Left cardiac atrium (tissue), 4 donors: ENCODE data around the gene TATDN3. TPM values are rescaled to one million over a fixed set of nuclear protein-coding genes. Genes with fewer than 3 reads are reported as not detected.
A peak's percentile ranks its signal among the peaks of the same experiment; 100 is the strongest.
"Not testable (repeated sequence)": the region's sequence is repeated elsewhere in the genome, so short reads cannot be mapped to it uniquely, and the experiment has no call there.

ENCODE experiments used
- ATAC-seq, 2 donors: fragments of 200-7000 bp; cut with Tn5 transposase; one replicate each; pipeline ENCODE4 v1.9.1; 2020; ENCODE audit warnings: mild to moderate bottlenecking in 2 of 2, moderate library complexity in 2 of 2
- DNase-seq: peaks from one replicate; pipeline ENCODE4 v3.0.0-alpha.2; 2020
- intact Hi-C, 2 donors: fragments of 100-400 bp; cut with DNase I; formaldehyde crosslinking; loops; one replicate each; pipeline versions ENCODE4 v1.14.1 to v1.15.1; 2022 to 2023
- total RNA-seq, 2 donors: library from RNA; stranded (reverse); fragmentation: NEBNext Ultra II Directional; extraction: Animal tissue kit (Norgen Biotek cat#: 25700); gene quantifications; one replicate each; pipeline ENCODE4 v1.2.1, GENCODE V29; 2021
- donor health status: DM: no; HTN: yes; CAD: no.
- donor health status: DM: no; HTN: yes; CAD: no; lungs with severe emphysema.
- donor health status: DM: yes; HTN: yes; CAD: no.
- donor health status: Dilated cardiomyopathy.

TATDN3 gene
- total RNA-seq, 2 donors from 2014 or later, result 18.8 to 22.1 TPM

DNA sequence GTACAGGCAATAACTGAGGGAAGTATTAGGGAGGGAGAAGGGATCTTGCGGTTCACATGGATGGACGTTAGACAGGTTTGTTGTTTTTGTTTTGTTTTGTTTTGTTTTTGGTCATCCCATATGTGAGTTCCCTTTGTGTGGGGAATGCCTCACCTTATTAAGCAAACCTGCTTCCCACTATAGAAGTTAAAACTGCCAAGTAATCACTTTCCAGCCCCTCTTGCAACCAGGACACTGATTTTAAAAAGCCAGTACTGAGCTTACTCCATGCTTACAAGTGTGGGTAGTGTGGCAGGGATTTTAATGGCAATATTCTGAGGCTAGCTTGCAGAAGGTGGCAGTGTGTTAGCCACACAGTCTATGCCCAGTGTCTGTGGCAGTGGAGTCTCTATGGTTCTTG is 29.3 kb downstream of the TATDN3 start:
- no peak for ATAC-seq
- DNase-seq, result no peak
- intact Hi-C loops, result no loop called here

DNA sequence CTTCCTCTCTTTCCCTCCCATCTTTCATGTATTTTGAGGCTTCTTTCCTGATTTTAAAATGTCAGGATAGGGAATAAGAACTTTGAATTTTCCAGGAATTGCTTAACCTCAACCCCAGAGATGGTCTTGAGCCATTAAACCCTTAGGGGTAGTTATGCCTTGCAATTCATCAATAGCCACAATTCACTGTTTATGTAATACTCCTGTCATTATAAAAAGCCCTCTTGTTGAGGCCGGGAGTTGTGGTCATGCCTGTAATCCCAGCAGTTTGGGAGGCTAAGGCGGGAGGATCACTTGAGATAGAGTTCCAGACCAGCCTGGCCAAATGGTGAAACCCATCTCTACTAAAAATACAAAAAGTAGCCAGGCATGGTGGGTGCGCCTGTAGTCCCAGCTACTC is 31.3 kb downstream of the TATDN3 start:
- intact Hi-C loops, result no loop called here
- no peak for DNase-seq
- no peak for ATAC-seq

DNA sequence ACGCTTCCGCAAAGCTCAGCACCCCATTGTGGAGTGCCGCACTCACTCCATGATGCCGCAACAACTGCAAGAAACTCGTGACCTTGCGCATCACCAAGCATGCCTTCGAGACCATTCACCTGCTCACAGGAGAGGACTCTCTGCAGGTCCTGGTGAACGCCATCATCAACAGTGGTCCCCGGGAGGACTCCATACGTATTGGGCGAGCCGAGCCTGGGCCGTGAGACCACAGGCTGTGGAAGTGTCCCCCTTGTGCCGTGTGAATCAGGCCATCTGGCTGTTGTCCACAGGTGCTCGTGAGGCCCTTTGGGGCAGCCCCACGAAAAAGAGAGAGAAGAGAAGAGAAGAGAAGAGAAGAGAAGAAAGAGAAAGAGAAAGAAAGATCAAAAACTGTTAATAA is 32.5 kb downstream of the TATDN3 start:
- intact Hi-C loops, result no loop called here
- no peak for ATAC-seq

DNA sequence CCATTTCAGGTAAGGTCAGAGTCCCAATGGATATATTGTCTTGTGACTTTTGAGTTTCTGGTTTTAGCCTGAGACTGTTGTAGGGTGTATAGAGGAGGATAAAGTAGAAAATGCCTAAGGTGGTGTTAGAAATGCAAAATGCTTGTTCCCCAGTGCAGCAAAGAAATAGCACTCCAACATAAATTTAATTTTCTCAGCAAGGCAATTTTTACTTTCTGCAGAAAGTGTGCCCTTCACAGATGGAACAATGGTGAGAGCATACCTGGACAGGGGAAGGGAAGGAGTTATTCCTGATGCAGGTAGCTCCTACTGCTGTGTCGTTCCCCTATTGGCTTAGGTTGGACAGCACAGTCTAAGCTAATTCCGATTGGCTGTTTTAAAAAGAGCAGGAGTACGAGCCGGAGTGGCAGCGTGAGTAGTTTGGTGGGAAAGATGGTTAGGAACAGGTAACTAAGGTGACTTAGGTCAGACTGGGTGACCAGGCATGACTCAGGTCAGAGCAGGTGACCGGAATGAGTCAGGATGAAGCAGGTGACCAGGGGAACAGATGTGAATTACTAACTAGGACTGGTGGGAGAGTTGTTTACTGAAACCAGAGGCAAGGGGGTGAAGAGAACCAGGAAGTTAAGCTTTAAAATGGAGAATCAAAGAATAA is 34.2 kb downstream of the TATDN3 start:
- ATAC-seq (no peak), DNase-seq (no peak)
- intact Hi-C loops, result no loop called here

More for the DNA sequence above, 32.5 kb downstream of the TATDN3 start:
- DNase-seq, result no peak

- DNase-seq, result no peak
- intact Hi-C loops, result no loop called here
- ATAC-seq, result no peak
These were observed 35.6 kb downstream of the TATDN3 start for GRCh38 chr1:212827171-212827776.

GRCh38 chr1:212827831-212828278 is 36.2 kb downstream of the TATDN3 start:
- ATAC-seq, result no peak
- no peak for DNase-seq
- intact Hi-C loops, result no loop called here

DNA sequence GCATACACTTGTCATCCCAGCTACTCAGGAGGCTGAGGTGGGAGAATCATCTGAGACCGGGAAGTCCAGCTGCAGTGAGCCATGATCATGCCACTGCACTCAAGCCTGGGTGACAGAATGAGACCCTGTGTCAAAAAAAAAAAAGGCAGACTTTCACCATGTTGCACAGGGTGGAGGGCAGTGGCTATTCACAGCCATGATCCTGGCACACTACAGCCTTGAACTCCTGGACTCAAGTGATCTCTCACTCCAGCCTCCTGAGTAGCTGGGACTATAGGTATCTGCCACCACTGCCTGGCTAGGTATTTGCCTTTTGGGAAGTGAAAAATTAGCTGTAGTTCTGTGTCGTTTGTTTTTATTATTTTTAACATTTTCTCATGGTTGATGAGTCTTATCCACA is 36.7 kb downstream of the TATDN3 start:
- DNase-seq (no peak), ATAC-seq (no peak)
- intact Hi-C loops, result no loop called here

- intact Hi-C loops, ATAC-seq, DNase-seq: not testable (repeated sequence)
These were observed 41.8 kb downstream of the TATDN3 start for GRCh38 chr1:212833211-212834207.

DNA sequence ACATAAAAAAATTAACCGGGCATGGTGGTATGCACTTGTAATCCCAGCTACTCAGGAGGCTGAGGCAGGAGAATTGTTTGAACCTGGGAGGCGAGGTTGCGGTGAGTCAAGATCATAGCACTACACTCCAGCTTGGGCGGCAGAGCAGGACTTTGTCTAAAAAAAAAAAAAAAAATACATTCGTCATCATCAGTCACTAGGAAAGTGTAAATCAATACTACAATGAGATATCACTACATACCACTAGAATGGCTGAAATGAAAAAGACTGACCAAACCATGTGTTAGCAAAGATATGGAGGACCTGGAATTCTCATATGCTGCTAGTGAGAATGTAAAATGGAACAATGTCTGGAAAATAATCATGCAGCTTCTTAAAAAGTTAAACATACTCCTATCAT is 46.5 kb downstream of the TATDN3 start:
- no peak for ATAC-seq
- intact Hi-C loops, result no loop called here
- no peak for DNase-seq

DNA sequence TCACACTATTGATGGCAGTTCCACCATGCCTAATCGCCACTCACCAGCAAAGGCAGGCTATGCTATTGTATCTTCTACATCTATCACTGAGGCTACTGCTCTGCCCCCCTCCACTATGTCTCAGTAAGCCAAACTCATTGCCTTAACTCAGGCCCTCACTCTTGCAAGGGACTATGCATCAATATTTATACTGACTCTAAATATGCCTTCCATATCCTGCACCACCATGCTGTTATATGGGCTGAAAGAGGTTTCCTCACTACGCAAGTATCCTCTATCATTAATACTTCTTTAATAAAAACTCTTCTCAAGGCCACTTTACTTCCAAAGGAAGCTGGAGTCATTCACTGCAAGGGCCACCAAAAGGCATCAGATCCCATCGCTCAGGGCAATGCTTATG is 52.8 kb downstream of the TATDN3 start:
- DNase-seq, ATAC-seq, intact Hi-C loops: not testable (repeated sequence)

GRCh38 chr1:212847549-212847948 is 55.9 kb downstream of the TATDN3 start, which contains the start of gene SPATA45:
SPATA45 (minus strand) TSS chr1:212847649; CDS start chr1:212836149, 11,500 bp downstream.
- intact Hi-C loops, result no loop called here
- ATAC-seq, result no peak

GRCh38 chr1:212852105-212852688 is 60.5 kb downstream of the TATDN3 start:
- no peak for DNase-seq
- intact Hi-C loops, result no loop called here
- ATAC-seq, result no peak

More at GRCh38 chr1:212847549-212847948, 55.9 kb downstream of the TATDN3 start, which contains the start of gene SPATA45:
- DNase-seq, result no peak

GRCh38 chr1:212853658-212854057 is 62.0 kb downstream of the TATDN3 start:
- intact Hi-C loops, result no loop called here
- DNase-seq (no peak), ATAC-seq (no peak)

DNA sequence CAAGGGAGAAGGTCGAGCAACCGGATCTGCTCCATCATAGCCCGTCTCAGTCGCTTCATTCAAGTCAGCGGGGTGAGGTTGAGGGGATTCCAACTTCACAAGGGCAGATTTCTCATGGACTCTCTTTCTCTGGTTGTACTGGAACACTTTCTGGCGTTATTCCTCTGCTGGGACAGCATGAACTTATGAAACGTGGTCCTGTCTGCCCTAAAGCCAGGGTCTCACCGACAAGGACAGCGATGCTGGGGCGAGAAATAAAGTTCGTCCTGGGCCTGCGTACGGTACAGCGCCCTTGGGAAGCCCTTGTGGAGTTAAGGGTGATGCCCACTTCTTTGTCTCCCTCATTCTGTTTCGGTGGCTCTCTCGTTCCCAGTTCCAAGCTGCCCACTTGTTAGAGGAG is 65.1 kb downstream of the TATDN3 start:
- no peak for DNase-seq
- no peak for ATAC-seq
- intact Hi-C loops, result no loop called here

DNA sequence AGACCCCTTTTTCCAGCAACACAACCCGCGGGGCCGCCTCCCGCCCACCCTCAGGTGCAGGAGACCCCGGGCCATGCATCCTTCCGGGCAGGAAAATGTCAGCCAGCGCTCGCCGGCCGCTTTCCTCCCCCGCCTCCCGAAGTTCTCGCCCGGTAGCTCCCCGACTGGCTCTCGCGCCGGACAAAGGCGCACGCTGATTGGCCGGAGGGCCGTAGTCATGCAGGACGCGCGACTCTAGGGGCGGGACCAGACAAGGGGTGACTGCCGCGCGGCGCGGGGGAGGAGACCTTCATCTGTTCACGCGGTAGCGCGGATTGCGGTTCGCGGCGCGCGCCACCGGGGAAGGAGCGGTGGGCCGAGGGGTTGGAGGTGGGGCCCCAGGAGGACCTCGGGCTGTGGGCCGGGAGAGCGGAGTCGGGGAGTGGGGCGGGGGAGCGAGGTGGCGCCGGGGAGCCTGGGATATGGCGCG is 66.3 kb downstream of the TATDN3 start, which contains the start of gene FLVCR1:
FLVCR1 (plus strand) TSS at position 284 of the 469 bp plus-strand sequence; CDS start at position 462, 178 bp downstream.
- DNase-seq, result peak; percentile 98
- intact Hi-C loops, result no loop called here
- peak; percentile 99 to 100 for ATAC-seq

DNA sequence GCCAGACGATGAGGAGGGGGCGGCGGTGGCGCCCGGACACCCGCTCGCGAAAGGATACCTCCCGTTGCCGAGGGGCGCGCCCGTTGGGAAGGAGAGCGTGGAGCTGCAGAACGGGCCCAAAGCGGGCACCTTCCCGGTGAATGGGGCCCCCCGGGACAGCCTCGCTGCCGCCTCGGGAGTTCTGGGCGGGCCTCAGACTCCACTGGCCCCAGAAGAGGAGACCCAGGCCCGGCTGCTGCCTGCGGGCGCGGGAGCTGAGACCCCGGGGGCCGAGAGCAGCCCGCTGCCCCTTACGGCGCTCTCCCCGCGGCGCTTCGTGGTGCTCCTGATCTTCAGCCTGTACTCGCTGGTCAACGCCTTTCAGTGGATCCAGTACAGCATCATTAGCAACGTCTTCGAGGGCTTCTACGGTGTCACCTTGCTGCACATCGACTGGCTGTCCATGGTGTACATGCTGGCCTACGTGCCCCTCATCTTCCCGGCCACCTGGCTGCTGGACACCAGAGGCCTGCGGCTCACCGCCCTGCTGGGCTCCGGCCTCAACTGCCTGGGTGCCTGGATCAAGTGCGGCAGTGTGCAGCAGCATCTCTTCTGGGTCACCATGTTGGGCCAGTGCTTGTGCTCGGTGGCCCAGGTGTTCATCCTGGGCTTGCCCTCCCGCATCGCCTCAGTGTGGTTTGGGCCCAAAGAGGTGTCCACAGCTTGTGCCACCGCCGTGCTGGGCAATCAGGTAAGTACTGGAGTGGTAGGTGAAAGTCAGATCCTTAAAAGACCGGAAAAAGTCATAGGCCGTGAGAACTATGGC is 67.0 kb downstream of the TATDN3 start:
- ATAC-seq (peak; percentile 31 to 54), DNase-seq (peak; percentile 24)
- intact Hi-C loops, result no loop called here

DNA sequence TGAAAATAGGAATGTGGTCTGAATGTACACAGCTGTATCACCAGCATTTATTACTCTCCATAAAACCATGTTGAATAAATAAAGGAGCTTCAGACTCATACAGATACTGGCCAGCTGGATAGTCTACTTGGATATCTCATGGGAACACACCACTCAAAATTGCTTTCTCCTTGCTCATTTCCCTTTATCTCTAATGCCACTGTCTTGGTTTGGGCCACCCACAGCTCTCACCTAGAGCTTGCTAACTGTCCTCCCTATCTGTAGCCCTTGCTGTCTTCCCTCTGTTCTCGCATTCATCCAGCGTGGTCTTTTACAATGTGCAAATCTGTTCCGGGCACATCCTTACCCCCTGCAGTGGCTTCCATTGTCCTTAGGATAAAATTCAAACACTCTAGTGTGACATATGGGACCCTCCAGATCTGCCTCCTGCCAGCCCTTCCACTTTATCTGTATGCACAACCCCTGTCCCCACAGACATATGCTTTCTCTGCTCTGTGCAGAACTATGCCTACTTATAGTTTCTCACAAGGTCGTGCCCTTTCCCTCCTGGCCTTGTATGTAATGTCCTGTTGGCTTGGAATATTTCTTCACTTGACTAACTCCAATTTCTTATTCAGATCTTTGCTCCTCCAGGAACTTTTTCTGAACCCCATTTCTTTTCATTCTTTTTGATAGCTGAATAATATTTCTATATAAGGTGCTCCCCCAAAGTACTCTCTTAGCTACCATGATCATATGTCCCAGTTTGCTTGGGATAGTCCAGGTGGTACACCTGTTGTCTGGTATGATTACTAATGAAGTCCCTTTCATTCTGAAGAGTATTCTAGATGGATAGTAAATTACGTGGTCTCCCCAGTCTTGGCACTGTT is 69.3 kb downstream of the TATDN3 start:
- DNase-seq, result no peak
- ATAC-seq, result no peak
- intact Hi-C loops, result no loop called here
